ES-I3 (cell line): Measurements from ENCODE around the gene PHACTR4.
"Not testable (repeated sequence)": the region's sequence is repeated elsewhere in the genome, so short reads cannot be mapped to it uniquely, and the experiment has no call there.

Experiments used
- H3K36me3 ChIP-seq: 2 replicates; pipeline ENCODE4 v1.6.1; 2013; ENCODE audit warnings: mild to moderate bottlenecking, low read length, control low read depth, moderate library complexity; ENCODE audit not compliant: insufficient read depth
- H3K4me1 ChIP-seq: 2 replicates; pipeline ENCODE4 v1.6.1; 2013; ENCODE audit warnings: mild to moderate bottlenecking, control low read depth, low read length; ENCODE audit not compliant: insufficient read depth
- H3K9ac ChIP-seq: 2 replicates; pipeline ENCODE4 v1.6.1; 2013; ENCODE audit warnings: low read depth, mild to moderate bottlenecking, low read length, moderate library complexity
- H3K9me3 ChIP-seq: 2 replicates; pipeline ENCODE4 v1.6.1; 2013; ENCODE audit warnings: mild to moderate bottlenecking, low read length, moderate library complexity; ENCODE audit not compliant: control insufficient read depth, insufficient read depth

Gene PHACTR4

GRCh38 chr1:28522537-28522936 is 153.0 kb downstream of the PHACTR4 start:
- H3K36me3 ChIP-seq, H3K9me3 ChIP-seq, H3K9ac ChIP-seq: not testable (repeated sequence)
- peaks cover 21% of the 10 kb centered on the region for H3K4me1 ChIP-seq

DNA sequence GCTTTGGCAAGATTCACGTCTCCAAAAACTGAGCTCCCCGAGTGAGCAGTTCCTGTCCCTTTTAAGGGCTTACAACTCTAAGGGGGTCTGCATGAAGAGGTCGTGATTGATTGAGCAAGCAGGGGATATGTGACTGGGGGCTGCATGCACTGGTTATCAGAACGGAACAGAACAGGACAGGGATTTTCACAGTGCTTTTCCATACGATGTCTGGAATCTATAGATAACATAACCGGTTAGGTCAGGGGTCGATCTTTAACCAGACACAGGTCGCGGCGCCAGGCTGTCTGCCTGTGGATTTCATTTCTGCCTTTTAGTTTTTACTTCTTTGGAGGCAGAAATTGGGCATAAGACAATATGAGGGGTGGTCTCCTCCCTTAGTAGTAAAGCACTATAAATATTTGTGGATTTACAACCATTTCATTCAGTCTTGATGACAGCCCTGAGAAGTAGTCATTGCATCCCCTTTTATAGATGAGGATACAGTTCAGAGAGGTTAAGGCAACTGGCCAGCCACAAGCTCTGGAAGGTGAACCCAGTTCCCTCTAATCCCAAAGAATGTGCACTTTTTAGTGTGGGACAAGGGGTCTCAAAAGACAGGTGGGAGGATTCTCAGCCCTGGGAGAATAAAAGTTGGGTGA is 155.6 kb downstream of the PHACTR4 start:
- H3K9me3 ChIP-seq, H3K9ac ChIP-seq, H3K36me3 ChIP-seq: not testable (repeated sequence)
- peaks cover 18% of the 10 kb centered on the region for H3K4me1 ChIP-seq

- H3K4me1 ChIP-seq, result peaks cover 9% of the 10 kb centered on the region
- peaks cover 7% of the 10 kb centered on the region for H3K36me3 ChIP-seq
- no peaks in the 10 kb centered on the region for H3K9me3 ChIP-seq
- no peak overlapping the region for H3K9ac ChIP-seq
These were observed 157.3 kb downstream of the PHACTR4 start for GRCh38 chr1:28526886-28527285.

DNA sequence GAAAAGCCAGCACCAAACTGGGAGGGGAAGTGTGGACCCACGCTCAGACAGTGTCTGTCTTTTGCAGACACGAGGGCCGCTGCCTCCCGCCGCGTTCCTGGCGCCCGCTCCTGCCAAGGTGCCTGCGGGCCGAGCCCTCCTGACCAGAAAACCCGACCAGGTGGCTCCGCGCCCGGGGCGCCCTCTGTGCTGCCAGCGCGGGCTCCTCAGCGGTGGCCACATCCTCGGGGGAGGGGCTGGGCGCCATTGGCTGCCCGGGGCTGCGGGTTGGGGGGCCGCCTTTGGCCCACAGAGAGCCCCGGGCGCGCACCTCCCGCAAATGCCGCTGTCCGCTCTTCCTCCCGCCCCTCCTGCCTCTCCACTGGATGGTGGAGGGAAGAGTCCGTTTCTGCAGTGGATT is 160.9 kb downstream of the PHACTR4 start:
- H3K36me3 ChIP-seq, result peaks cover 16% of the 10 kb centered on the region
- no peaks in the 10 kb centered on the region for H3K4me1 ChIP-seq
- H3K9me3 ChIP-seq, result no peaks in the 10 kb centered on the region
- no peak overlapping the region for H3K9ac ChIP-seq

GRCh38 chr1:28534671-28535070 is 165.1 kb downstream of the PHACTR4 start:
- H3K9me3 ChIP-seq, result no peaks in the 10 kb centered on the region
- H3K36me3 ChIP-seq, result peaks cover 25% of the 10 kb centered on the region
- no peak overlapping the region for H3K9ac ChIP-seq
- H3K4me1 ChIP-seq, result no peaks in the 10 kb centered on the region

DNA sequence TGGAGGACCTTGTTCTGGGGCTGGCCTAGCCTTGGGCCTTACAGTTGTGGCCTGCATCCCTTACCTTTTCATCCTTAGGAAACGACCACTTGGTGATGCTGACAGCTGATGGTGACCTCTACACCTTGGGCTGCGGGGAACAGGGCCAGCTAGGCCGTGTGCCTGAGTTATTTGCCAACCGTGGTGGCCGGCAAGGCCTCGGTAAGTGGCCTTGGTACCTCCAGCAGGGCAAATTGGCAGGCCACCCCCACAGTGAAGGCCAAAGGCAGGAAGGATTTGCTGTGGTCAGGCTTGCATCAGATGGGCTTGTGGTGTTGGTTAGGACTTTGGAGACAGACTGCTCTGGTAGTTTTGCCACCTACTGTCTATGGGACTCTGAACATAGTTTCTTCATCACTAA is 165.6 kb downstream of the PHACTR4 start:
- Histone ChIP-seq H3K9ac (no peak overlapping the region), H3K36me3 (peaks cover 21% of the 10 kb centered on the region), H3K4me1 (no peaks in the 10 kb centered on the region), H3K9me3 (no peaks in the 10 kb centered on the region)

- H3K36me3 ChIP-seq, result peaks cover 17% of the 10 kb centered on the region
- H3K4me1 ChIP-seq, result no peaks in the 10 kb centered on the region
- H3K9ac ChIP-seq, result no peak overlapping the region
- H3K9me3 ChIP-seq, result no peaks in the 10 kb centered on the region
These were observed 168.1 kb downstream of the PHACTR4 start for GRCh38 chr1:28537457-28538199.

- Histone ChIP-seq H3K9ac (no peak overlapping the region), H3K9me3 (no peaks in the 10 kb centered on the region), H3K4me1 (no peaks in the 10 kb centered on the region), H3K36me3 (peaks cover 17% of the 10 kb centered on the region)
These were observed 168.7 kb downstream of the PHACTR4 start for GRCh38 chr1:28538286-28538685.

DNA sequence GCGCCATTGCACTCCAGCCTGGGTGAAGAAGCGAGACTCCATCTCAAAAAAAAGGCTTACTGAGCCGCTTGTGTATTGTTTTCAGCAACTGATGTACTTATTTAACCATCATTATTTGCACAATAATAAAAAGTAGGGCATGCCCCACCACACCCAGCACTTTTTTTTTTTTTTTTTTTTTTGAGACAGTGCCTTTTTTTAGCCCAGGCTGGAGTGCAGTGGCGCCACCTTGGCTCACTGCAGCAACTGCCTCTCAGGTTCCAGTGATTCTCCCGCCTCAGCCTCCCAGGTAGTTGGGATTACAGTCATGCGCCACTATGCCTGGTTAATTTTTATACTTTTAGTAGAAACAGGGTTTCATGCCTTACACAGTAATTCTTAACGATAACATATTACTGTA is 171.1 kb downstream of the PHACTR4 start:
- Histone ChIP-seq H3K36me3 (peaks cover 6% of the 10 kb centered on the region), H3K9ac (no peak overlapping the region), H3K9me3 (no peaks in the 10 kb centered on the region), H3K4me1 (no peaks in the 10 kb centered on the region)

GRCh38 chr1:28541414-28542015 is 172.0 kb downstream of the PHACTR4 start:
- not testable (repeated sequence) for H3K36me3 ChIP-seq, H3K9me3 ChIP-seq, H3K9ac ChIP-seq, H3K4me1 ChIP-seq

DNA sequence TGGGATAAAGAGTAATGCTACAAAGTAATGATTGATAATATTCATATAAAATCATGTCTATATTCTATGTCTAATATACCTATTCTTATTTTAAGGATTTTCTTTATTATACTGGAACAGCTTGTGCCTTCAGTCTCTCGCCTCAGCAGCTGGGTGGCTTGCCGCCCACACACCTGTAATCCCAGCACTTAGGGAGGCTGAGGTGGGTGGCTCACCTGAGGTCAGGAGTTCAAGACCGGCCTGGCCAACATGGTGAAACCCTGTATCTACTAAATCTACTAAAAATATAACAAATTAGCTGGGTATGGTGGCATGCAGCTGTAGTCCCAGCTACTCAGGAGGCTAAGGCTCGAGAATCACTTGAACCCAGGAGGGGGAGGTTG is 175.7 kb downstream of the PHACTR4 start:
- H3K9me3 ChIP-seq, result no peaks in the 10 kb centered on the region
- H3K9ac ChIP-seq, result no peak overlapping the region
- no peaks in the 10 kb centered on the region for H3K36me3 ChIP-seq
- H3K4me1 ChIP-seq, result no peaks in the 10 kb centered on the region

DNA sequence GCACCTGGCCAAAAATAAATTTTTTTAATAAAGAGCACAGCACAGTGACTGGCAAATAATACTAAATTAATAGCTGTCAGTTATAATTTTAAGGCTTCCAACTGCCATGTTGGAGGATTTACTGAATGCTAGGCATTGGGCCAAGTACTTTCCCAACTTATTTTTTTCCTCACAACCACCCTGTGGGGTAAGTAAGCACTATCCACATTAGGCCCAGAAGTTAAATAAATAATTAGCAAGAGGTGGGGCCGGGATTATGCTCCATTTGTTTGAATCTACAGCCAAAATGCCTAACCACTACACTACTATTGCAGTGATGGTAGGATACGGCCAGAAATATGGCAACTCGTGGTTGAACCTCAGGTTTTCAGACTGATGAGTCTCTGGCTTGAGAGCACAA is 178.8 kb downstream of the PHACTR4 start:
- H3K36me3 ChIP-seq, result no peaks in the 10 kb centered on the region
- no peak overlapping the region for H3K9ac ChIP-seq
- H3K9me3 ChIP-seq, result no peaks in the 10 kb centered on the region
- H3K4me1 ChIP-seq, result no peaks in the 10 kb centered on the region
